Activated naive CD4-positive, alpha-beta T cell treated with anti-CD3 and anti-CD28 coated beads, Interleukin-2, amount 50 U/mL, for 72 hours (primary cell): ENCODE data around the gene MAS1. TPM values are rescaled to one million over a fixed set of nuclear protein-coding genes. Genes with fewer than 3 reads are reported as not detected.
A peak's percentile ranks its signal among the peaks of the same experiment; 100 is the strongest.
"Not testable (repeated sequence)": the region's sequence is repeated elsewhere in the genome, so short reads cannot be mapped to it uniquely, and the experiment has no call there.

Experiments
- ATAC-seq, 2 donors: fragments of 150-1000 bp; cut with Tn5 transposase; 2 replicates each; pipeline ENCODE4 v1.10.0; 2021; ENCODE audit warnings: mild to moderate bottlenecking in 2 of 2, moderate library complexity in 2 of 2
- DNase-seq, 2 donors: peaks; one replicate each; pipeline ENCODE4 v3.0.0; 2021 to 2022; ENCODE audit warnings: low spot score in 2 of 2
- H3K27ac Mint-ChIP-seq, 2 donors: one replicate each; pipeline ENCODE4 v1.8.0; 2022; ENCODE audit warnings: mild to moderate bottlenecking in 2 of 2, mixed read lengths in 2 of 2
- H3K36me3 Mint-ChIP-seq, 2 donors: one replicate each; pipeline ENCODE4 v1.8.0; 2022; ENCODE audit warnings: mixed read lengths in 2 of 2
- H3K9me3 Mint-ChIP-seq, 2 donors: one replicate each; pipeline ENCODE4 v1.8.0; 2022; ENCODE audit warnings: mixed read lengths in 2 of 2
- total RNA-seq, 2 donors: library from RNA; stranded (reverse); gene quantifications; one replicate each; pipeline ENCODE4 v1.2.3, GENCODE V29; 2022

MAS1 gene
- under 1 TPM in 1 of 2 donors, not detected in 1; 0.02 TPM for total RNA-seq

DNA sequence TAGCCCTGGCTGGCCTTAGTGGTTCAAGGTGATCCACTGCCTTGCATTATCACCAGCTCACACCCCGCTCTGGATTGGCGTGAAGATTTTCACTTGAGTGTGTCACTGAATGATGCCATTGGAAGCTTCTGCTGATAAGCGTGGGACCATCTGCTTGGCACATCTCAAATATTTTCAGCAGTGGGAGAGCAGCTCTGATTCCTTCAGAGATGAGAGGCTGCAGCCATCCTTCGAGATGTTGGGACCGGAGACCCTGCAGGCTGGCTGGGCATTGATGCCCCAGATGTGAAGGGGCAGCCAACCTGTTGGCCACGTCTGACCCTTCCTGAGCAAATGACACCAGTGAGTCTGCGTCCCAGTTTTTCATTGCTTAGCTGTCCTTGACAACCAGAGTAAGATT, at the start of gene MAS1:
Gene MAS1 (plus strand): TSS at position 197 of the 400 bp plus-strand sequence. CDS start 15,968 bp downstream, outside the sequence.
- Mint-ChIP-seq H3K9me3 (no peaks in the 10 kb centered on the region), H3K36me3 (no peaks in the 10 kb centered on the region), H3K27ac (no peak within 1 kb of the TSS)
- no peak for ATAC-seq
- no peak for DNase-seq

DNA sequence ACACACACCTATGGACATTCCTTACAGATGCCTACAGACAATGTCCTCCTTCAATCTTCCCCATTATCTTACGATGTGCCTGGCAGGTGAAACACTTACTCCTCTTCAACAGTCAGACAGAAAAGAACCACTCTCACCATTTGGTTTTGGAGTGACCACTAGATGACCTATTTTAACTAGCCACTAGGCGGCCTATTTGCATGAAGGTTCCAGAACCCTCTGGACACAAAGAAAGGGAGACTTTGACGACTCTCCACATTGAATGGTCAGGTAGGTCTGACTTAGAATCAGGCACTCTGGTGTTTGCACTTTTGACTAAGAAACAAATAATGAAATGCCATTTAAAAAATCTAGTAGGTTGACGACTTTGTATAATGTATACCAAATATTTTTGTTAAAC, 48.8 kb upstream of the MAS1 start:
- no peak for ATAC-seq

DNA sequence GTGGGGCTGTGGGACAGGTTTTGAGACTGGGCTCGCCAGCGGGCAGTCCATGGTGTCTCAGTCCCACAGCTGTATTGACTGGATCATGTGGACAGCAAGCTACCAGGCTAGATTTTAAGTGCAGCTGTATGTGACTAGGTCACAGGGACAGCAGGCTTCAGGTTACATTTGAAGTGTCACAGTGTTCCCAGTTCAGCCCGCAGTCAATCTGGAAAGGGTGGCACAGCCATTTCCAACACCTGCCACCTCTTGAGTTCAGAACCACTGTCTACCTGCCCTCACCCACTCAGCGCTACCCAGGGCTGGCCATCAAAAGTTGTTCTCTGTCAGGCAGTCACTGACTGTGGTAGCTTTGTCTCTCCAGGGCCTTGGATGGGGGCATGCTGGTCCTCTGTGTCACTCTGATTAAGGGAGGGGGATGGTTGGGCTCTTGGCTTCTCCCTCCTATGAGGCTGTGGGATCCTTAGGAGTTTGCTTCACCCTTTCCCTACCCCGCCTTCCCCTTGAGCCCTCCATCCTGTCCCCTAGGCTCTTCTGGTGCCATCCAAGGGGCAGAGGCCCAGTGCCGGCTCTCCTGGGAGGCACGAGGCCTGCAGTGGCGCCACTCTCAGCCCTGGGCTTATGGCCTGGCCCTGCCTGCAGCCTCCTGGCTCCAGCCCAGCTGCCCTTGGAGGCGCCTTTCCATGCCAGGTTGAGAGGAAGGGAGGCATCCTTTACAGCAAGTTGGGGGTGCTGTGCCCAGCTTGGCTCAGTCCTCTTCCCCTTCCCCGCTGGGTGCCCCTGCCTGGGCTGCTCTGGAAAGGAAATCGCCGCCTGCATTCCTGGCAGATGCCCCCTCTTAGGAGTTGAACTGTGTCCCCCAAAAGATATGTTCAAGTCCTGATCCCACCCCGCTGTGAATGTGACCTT, 45.8 kb upstream of the MAS1 start:
- DNase-seq (no peak), ATAC-seq (no peak)
- peaks cover 5 to 6% of the 10 kb centered on the region in 2 donors for H3K36me3 Mint-ChIP-seq
- H3K9me3 Mint-ChIP-seq = peaks cover 0 to 11% of the 10 kb centered on the region in 2 donors
- H3K27ac Mint-ChIP-seq = peak overlapping the region in 1 of 2 donors; percentile 34

More for the DNA sequence above, 48.8 kb upstream of the MAS1 start:
- Mint-ChIP-seq H3K9me3 (no peaks in the 10 kb centered on the region), H3K36me3 (no peaks in the 10 kb centered on the region), H3K27ac (no peak overlapping the region)
- no peak for DNase-seq

DNA sequence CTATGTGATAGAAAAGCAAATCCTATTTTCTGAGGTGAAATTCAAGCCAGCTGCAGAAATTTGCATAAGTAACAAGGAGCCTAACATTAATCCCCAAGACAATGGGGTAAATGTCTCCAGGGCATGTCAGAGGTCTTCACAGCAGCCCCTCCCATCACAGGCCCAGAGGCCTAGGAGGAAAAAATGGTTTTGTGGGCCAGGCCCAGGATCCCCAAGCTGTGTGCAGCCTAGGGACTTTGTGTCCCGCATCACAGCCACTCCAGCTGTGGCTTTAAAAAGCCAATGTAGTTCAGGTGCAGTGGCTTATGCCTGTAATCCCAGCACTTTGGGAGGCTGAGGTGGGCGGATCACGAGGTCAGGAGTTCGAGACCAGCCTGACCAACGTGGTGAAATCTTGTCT, 42.2 kb upstream of the MAS1 start:
- not testable (repeated sequence) for H3K36me3 Mint-ChIP-seq, ATAC-seq, H3K27ac Mint-ChIP-seq, DNase-seq
- peaks cover 0 to 14% of the 10 kb centered on the region in 2 donors for H3K9me3 Mint-ChIP-seq

DNA sequence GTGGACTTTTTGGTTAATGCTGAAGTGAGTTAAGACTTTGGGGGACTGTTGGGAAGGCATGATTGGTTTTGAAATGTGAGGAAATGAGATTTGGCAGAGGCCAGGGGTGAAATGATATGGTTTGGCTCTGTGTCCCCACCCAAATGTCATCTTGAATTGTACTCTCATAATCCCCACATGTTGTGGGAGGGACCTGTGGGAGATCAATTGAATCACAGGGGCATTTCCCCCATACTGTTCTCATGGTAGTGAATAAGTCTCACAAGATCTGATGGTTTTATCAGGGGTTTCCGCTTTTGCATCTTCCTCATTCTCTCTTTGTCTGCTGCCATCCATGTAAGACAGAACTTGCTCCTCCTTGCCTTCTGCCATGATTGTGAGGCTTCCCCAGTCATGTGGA, 40.9 kb upstream of the MAS1 start:
- H3K36me3 Mint-ChIP-seq, DNase-seq, H3K27ac Mint-ChIP-seq, ATAC-seq: not testable (repeated sequence)
- H3K9me3 Mint-ChIP-seq = peaks cover 0 to 14% of the 10 kb centered on the region in 2 donors

DNA sequence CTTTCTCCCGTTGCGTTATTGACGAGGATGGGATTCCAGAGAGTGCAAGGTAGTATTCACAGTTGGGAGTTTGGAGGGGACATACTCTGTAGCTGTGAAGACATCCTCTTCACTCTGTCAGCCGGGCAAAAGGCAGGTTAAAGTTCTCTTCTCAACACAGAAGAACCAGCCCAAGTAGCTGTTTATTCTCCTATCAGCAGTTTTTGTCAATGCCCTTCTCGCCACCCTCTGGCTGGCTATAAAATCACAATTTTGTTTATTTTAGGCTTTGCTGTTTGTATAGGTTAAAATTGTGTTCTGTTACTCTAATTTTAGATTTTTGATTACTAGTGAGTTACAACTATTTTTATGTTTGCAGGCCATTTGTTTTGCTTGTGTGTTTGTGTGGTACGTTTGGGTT, 37.9 kb upstream of the MAS1 start:
- peaks cover 4 to 5% of the 10 kb centered on the region in 2 donors for H3K36me3 Mint-ChIP-seq
- ATAC-seq (no peak), DNase-seq (no peak)
- H3K9me3 Mint-ChIP-seq = peaks cover 0 to 12% of the 10 kb centered on the region in 2 donors
- H3K27ac Mint-ChIP-seq = no peak overlapping the region

DNA sequence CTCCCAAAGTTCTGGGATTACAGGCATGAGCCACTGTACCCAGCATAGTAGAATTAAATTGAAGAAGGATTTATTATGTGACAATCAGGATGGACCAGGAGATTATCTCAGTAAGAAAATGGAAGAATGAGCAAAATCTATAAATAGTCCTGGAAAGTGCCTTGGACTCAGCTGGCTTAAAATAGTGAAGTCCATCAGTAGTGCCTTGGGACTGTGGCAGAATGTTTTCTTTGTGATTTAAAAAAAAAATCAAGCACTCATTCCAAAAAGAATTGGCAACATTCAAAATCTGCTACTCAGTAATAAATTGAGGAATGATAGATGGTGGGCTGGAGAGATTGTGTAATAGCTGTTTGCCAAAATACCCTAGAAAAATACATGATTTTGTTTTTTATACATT, 37.0 kb upstream of the MAS1 start:
- Mint-ChIP-seq H3K36me3 (peaks cover 0 to 5% of the 10 kb centered on the region in 2 donors), H3K9me3 (peaks cover 0 to 10% of the 10 kb centered on the region in 2 donors), H3K27ac (no peak overlapping the region)
- DNase-seq = no peak
- ATAC-seq = no peak

DNA sequence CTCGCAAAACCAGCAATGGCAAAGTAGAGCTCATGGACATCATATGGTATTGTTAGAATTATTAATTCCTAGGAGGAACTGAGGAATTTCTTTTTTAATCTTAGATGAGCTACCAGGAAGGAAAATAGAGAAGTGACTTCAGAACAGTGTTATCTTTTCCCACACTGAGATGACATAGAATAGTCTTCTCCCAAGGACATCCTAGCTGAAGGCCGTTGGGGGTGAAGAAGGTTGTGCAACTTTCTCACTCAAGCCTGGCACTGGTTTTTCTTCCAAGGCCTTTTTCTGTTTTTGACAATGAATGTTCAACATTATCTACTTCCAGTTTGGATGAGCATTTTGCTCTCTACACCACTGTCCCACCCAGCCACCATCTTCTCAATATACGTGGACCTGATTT, 35.8 kb upstream of the MAS1 start:
- Mint-ChIP-seq H3K36me3 (no peaks in the 10 kb centered on the region), H3K27ac (no peak overlapping the region), H3K9me3 (peaks cover 0 to 8% of the 10 kb centered on the region in 2 donors)
- ATAC-seq (no peak), DNase-seq (no peak)

DNA sequence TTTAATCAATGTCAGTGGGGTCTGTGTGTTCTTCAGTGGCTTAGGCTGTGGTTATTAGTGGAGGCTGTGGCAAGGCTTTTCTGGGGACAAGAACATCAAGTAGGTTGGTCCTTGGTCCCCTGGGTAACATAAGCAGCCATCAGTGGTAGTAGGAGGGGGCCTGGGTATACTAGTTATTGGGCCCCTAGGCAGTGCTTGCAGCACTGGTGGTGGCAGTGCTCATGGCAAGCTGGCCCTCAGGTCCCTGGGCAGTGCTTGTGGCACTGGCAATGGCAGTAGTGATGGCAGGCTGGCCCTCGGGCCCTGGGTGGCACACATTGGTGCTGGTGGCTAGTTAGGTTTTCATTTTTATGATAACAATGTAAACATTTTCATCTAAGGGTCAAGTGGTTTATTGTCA, 32.5 kb upstream of the MAS1 start:
- Mint-ChIP-seq H3K27ac (no peak overlapping the region), H3K9me3 (peaks cover 0 to 5% of the 10 kb centered on the region in 2 donors), H3K36me3 (no peaks in the 10 kb centered on the region)
- no peak for ATAC-seq
- no peak for DNase-seq

DNA sequence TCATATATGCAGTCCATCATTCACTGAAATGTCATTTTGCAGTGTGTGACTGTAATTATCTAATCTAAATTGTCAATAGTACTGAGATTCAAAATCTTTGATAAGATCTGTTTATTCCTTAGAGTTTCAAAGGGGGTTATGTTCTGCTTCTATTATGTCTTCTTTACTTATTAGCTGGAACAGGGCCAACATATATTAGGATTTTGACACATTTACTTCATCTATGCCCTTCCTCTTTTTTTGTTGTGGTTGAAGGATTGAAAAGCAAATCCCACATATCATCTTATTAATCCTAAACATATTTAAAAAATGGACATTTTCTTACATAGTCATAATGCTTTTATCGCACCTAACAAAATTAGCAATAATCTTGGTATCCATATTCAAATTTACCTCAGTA, 30.3 kb upstream of the MAS1 start:
- no peak overlapping the region for H3K27ac Mint-ChIP-seq
- ATAC-seq = no peak
- no peak for DNase-seq
- no peaks in the 10 kb centered on the region for H3K36me3 Mint-ChIP-seq
- peaks cover 0 to 5% of the 10 kb centered on the region in 2 donors for H3K9me3 Mint-ChIP-seq

DNA sequence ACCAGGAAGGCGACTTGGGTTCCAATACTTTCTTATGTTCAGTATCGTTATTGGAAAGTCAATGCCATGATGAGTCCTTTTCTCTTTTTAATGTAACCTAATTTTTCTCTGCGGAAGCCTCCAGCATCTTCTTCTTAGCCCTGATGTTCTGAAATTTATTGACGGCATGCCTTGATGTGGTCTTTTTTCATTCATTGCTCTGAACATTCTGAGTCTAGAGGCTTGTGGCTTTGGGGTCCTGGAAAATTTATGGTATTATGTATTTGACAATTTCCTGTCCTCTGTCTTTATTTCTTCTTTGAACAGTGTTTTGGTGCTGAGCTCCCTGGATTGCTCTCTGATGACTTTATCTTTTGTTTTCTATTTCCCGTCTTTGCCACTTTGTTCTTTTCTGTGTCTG, 28.7 kb upstream of the MAS1 start:
- ATAC-seq (peak; percentile 55 to 78), DNase-seq (no peak)
- peaks cover 0 to 7% of the 10 kb centered on the region in 2 donors for H3K9me3 Mint-ChIP-seq
- peak overlapping the region; percentile 36 to 61 for H3K27ac Mint-ChIP-seq
- no peaks in the 10 kb centered on the region for H3K36me3 Mint-ChIP-seq

DNA sequence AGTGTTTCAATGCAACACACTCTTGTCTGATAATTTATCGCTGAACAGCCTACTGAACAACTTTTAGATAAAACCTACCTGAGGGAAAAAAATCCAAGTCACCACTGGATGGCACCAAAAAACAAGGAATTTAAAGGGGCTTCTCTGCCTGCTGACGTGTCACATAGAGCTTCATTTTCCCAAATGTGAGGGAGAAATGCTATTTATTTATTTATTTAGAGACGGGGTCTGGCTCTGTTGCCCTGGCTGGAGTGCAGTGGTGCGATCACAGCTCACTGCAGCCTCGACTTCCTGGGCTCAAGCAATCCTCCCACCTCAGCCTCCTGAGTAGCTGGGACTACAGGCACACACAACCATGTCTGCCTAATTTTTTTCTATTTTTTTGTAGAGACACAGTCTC, 27.4 kb upstream of the MAS1 start:
- not testable (repeated sequence) for H3K9me3 Mint-ChIP-seq, H3K36me3 Mint-ChIP-seq
- peak; percentile 53 to 59 for ATAC-seq
- DNase-seq = peak in 1 of 2 donors; percentile 26
- H3K27ac Mint-ChIP-seq = peak overlapping the region in 1 of 2 donors; percentile 36

DNA sequence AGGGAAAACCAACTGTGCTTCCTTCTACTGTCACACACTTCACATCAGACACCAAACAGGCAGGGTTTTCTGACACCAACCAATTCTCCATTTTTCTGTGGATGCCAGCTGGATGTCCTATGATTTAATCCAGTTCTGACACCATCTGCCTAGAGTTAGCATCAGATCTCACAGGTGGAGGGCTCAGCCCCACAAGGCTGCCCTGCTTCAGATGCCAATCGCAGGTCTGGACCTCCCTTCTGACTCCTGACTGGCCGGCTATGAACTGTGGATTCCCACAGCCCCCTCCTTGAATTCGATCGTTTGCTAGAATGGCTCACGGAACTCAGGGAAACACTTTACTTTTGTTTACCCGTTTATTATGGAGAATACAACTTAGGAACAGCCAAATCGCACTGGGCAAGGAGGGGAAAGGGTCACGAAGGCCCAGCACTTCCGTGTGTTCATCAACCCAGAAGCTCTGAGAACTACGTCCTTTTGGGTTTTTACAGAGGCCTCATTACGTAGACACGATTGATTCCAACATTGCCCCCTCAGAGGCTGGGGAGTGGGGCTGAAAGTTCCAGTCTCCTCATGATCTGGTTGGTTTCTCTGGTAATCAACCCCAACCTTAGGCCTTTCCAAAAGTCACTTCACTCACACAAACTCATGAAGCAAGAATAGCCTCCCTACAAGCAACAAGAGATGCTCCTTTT, 25.4 kb upstream of the MAS1 start:
- H3K36me3 Mint-ChIP-seq = no peaks in the 10 kb centered on the region
- DNase-seq (no peak), ATAC-seq (no peak)
- H3K27ac Mint-ChIP-seq = no peak overlapping the region
- H3K9me3 Mint-ChIP-seq = peaks cover 0 to 6% of the 10 kb centered on the region in 2 donors

DNA sequence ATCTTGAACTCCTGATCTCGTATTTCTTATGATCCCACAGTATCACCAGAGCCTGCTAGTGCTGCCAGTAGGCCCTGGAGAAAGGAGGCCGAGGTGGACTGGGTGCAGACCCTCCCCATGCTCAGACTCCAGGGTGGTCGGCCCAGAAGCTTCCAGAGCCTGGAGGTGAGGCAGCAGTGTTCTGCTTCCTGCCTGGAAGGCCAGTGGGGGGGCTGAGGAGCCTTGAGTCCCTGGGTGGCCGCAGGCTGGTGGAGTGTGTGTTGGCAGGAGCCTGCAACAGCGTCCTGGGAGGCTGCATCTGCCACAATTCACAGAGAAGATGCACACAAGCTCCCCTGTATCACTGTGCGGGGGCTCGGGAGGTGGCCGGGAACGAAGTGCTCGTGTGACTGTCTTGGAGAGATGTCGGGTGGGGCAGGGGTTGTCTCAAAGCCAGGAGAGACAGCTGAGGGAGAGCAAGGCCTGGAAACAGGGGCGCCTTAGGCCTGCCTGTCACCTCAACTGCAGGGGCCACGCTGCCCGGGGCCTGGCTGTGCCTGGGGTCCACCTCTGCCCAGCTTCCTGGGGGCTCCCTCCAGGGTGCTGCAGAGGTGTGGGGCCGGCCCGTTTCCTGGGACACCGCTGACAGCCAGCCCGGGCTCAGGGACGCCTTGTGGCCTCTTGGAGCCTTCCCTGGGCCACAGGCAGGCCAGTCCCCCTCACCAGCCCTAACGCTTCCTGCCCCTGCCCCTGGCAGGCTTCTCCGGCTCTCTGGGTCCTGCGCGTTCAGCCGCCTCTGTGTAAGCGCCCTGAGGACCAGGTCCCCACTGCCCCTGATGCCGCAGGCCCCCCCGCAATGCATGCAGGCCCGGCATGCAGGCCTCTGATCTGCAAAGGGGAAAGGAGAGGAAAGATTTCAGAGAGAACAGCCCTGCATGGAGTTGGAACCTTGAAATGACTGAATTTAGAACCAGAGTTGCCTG, 24.2 kb upstream of the MAS1 start:
- no peak for ATAC-seq
- H3K9me3 Mint-ChIP-seq = peaks cover 0 to 6% of the 10 kb centered on the region in 2 donors
- no peak overlapping the region for H3K27ac Mint-ChIP-seq
- no peak for DNase-seq
- no peaks in the 10 kb centered on the region for H3K36me3 Mint-ChIP-seq

DNA sequence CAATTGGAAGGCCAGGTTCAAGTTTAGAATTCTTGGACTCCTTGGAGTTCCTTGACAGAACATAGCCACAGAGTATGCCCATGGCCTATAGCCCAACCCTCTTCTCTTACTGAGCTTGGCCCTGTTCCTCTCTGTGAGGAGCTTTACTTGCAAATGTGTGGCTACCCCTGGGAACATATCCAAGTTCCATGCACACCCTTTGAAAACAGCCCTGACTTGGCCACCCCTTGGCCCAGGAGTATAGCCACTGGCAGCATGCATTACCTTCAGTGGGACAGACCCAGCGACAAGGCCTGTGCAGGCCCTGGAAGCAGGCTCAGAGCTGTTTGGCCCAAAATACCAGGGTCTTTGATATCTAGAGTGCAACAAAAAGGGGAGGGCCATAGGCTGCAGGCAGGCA, 19.5 kb upstream of the MAS1 start:
- Mint-ChIP-seq H3K27ac (no peak overlapping the region), H3K9me3 (peaks cover 0 to 6% of the 10 kb centered on the region in 2 donors), H3K36me3 (no peaks in the 10 kb centered on the region)
- ATAC-seq (no peak), DNase-seq (no peak)

DNA sequence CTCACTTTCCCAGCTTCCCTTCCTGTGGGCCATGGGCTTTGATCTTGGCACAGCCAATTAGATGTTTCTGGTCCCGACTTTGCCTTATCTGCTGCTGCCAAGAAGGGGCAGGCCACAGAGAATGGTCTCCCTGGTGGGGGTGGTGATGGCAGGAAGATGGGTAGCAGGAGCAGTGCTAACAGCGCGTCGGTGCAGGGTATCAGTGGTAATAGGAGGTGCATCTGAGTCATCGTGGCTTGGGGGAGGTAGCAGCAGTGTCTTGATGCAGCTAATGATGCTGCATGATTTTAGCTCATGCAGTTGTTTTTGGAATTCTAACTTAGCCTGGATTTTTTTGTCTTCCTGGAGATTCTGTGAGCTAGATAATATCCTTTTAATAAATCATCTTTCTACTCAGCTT, 18.9 kb upstream of the MAS1 start:
- ATAC-seq = peak; percentile 47 to 77
- no peak for DNase-seq
- Mint-ChIP-seq H3K27ac (no peak overlapping the region), H3K9me3 (peaks cover 0 to 6% of the 10 kb centered on the region in 2 donors), H3K36me3 (no peaks in the 10 kb centered on the region)
